MV-4-11 (cell line): Measurements from ENCODE around the gene CBX5.
"Not testable (repeated sequence)": the region's sequence is repeated elsewhere in the genome, so short reads cannot be mapped to it uniquely, and the experiment has no call there.

Experiments used
- DNase-seq: peaks from one replicate; lab custom pipeline; 2025; lab: John Stamatoyannopoulos, UW

Gene CBX5

GRCh38 chr12:54265364-54265812 is 14.5 kb downstream of the CBX5 start:
- no peak for DNase-seq

- peak; percentile 46 for DNase-seq
These were observed 17.5 kb downstream of the CBX5 start for GRCh38 chr12:54262403-54262925.

GRCh38 chr12:54261815-54262402 is 18.0 kb downstream of the CBX5 start:
- DNase-seq: peak; percentile 57

- DNase-seq: no peak
These were observed 20.5 kb downstream of the CBX5 start for GRCh38 chr12:54259194-54260011.

- DNase-seq: no peak
These were observed 21.7 kb downstream of the CBX5 start for GRCh38 chr12:54258201-54258681.

- DNase-seq: no peak
These were observed 22.6 kb downstream of the CBX5 start for GRCh38 chr12:54257332-54257731.

GRCh38 chr12:54253240-54253639 is 26.7 kb downstream of the CBX5 start:
- DNase-seq: no peak

- no peak for DNase-seq
These were observed 28.1 kb downstream of the CBX5 start for GRCh38 chr12:54251667-54252284.

- DNase-seq: no peak
These were observed 30.4 kb downstream of the CBX5 start for GRCh38 chr12:54249489-54249888.

- DNase-seq: no peak
These were observed 33.8 kb downstream of the CBX5 start for GRCh38 chr12:54246011-54246641.

- DNase-seq: no peak
These were observed 38.8 kb downstream of the CBX5 start for GRCh38 chr12:54240971-54241588.

- DNase-seq: no peak
These were observed 39.8 kb downstream of the CBX5 start for GRCh38 chr12:54240129-54240528.

- no peak for DNase-seq
These were observed 40.3 kb downstream of the CBX5 start for GRCh38 chr12:54239620-54240019.

GRCh38 chr12:54238531-54238930 is 41.4 kb downstream of the CBX5 start:
- DNase-seq: no peak

GRCh38 chr12:54232790-54233189 is 47.1 kb downstream of the CBX5 start:
- DNase-seq: no peak

- not testable (repeated sequence) for DNase-seq
These were observed 48.7 kb downstream of the CBX5 start for GRCh38 chr12:54231269-54231668.

GRCh38 chr12:54230555-54230954 is 49.4 kb downstream of the CBX5 start:
- DNase-seq: no peak

- DNase-seq: no peak
These were observed 50.2 kb downstream of the CBX5 start for GRCh38 chr12:54229624-54230212.

- no peak for DNase-seq
These were observed 51.5 kb downstream of the CBX5 start for GRCh38 chr12:54228471-54228870.

- peak; percentile 42 for DNase-seq
These were observed 52.0 kb downstream of the CBX5 start for GRCh38 chr12:54227927-54228326.

GRCh38 chr12:54227376-54227775 is 52.5 kb downstream of the CBX5 start:
- no peak for DNase-seq
